ENCODE measurements around the gene SLC2A9.

The SLC2A9 gene

GRCh38 chr4:9880406-9881197 lies 140.7 kb downstream of the SLC2A9 start:
- no peak for DNase-seq

GRCh38 chr4:9877123-9877522 lies 144.2 kb downstream of the SLC2A9 start:
- no peak for DNase-seq

DNA sequence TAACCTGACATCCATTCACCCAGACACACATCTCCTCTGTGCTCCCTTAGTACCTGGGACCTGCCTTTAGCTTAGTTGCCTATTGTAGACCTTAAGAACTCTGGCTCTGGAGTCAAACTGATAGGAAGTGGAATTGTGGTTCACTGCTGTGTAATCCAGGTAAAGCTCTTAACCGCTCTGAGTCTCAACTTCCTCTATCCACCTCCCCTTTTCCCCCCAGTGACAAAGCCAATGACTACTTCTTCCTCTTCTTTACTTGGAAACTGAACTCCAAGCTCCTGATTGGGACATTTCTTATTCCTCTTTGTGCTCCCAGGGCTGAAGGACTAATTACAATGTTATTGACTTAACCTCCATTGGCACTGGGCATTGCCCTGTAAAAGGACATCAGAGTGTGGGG lies 145.8 kb downstream of the SLC2A9 start:
- DNase-seq, result no peak

DNA sequence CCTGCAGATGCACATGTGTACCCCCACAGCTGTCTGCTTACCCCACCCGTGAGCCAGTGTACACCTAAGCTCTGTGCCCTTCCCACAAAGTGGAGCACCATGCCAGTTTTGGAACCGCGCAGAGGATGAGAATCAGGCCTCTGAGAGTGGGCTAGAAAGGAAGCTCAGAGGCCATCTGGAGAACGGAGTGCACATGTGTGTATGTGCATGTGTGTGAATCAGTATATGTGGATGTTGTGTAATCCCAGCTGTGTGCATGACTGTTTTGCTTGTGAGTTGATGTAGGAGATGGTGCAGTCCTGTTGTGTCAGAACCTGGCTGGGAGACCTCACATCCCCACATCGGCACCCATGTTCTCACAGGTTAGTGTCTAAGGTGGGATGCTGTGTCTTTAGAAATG lies 146.9 kb downstream of the SLC2A9 start:
- no peak for DNase-seq

- DNase-seq, result no peak
Measured at GRCh38 chr4:9870165-9870790, 151.0 kb downstream of the SLC2A9 start.

GRCh38 chr4:9867751-9868425 lies 153.4 kb downstream of the SLC2A9 start:
- DNase-seq, result no peak

DNA sequence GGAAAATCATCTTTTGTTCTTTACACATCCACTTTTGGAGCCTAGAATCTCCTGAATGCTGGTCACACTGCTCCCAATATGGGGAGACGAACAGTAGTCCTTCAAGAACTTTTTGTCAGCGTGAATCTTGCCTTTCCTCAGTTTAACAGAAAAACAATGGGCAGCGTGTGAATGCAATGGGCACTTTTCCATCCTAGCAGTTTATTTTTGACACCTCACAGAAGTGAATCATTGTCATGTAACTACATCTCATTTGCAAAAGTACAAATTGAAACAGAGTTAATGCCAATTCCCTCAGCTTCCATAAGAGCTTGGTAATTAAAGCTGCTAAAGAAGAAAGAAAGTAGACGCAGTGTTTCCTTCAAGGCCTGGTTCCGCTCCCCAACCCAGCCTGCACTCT lies 154.4 kb downstream of the SLC2A9 start:
- no peak for DNase-seq

DNA sequence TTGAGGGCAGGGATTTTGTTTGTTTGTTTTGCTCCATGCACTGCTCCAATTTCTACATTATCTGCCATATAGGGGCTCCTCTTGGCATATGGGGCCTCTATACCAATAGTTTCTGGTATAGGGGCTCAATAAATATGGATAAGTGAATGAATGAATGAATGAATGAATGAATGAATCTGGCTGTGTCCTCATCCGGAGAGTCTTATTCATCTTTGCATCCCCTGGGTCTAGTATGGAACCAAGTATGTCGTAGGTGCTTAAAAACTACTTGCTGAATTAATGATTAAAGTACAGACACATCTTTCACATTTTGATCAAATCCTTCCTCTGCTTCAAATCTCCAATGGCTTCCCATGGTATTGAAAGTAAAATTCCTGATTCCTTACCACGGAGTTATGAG lies 159.7 kb downstream of the SLC2A9 start:
- DNase-seq, result no peak

- DNase-seq, result no peak
Measured at GRCh38 chr4:9859810-9860209, 161.5 kb downstream of the SLC2A9 start.

- no peak for DNase-seq
Measured at GRCh38 chr4:9849538-9849920, 171.8 kb downstream of the SLC2A9 start.

- no peak for DNase-seq
Measured at GRCh38 chr4:9847968-9848748, 173.1 kb downstream of the SLC2A9 start.

DNA sequence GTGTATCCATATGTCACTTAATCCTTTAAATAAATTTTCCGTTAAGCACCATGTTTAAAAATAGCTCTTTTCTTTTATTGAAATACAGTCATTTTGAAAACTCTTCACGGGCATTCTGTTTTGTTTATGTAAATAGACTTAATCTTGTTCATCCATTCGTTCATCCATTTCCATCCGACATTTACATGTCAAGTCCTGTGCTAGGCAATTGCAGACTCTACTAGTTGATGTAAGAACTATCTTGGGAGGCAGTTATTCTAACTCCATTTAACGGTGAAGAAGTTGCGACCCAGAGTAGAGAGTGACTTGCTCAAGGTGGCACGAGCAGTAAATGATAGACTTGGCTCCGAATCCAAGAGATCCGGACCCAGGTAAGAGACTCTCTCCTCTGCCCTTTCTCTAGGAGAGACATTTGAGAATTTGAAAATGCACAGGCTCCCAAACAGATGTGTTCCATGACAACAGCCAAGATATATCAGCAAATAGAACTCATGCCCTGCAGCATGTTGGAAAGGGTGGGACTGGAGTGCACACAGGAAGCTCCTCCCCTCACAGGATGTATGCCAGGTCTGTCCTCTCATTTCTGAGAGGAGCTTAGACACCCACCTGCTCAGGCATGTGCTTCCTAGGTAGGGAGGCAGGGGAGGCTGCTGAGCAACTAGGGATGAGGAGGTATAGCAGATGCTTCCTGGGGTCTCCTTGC lies 175.4 kb downstream of the SLC2A9 start:
- DNase-seq, result no peak

DNA sequence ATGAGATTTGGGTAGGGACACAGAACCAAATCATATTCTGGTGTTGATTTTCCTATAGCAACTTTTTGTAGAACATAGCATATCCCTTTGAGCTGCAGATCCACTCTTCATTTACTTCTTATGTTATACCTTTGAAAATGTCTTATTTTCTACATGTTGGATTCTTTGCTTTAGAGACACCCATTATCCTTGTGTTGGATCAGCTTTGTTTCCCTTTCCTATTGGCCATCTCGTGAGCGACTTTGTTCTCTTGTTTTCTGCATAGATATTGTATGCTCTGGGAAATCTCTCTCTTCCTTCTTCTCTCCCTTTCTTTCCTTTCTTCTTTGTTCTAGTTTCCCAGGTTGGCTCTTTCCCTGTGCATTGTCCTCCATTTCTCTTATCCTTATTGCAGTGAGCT lies 180.2 kb downstream of the SLC2A9 start:
- DNase-seq, result no peak

DNA sequence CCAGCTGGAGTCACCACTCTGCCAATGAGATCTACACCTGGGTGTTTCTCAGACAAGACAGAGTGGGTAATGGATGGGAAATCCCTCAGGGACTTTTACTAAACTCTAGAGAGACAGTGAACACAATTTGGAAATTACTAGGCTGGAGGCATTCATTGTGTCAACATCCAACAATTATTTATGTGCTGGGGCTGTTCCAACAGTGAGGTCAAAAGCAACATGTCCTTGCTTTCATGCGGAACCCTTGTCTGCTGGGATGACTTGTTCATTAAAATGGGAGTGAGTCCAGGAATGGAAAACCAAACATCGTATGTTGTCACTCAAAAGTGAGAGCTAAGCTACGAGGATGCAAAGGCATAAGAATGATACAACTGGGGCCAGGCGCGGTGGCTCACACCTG lies 185.9 kb downstream of the SLC2A9 start:
- no peak for DNase-seq

GRCh38 chr4:9833421-9833820 lies 187.9 kb downstream of the SLC2A9 start:
- no peak for DNase-seq

GRCh38 chr4:9832640-9833039 lies 188.7 kb downstream of the SLC2A9 start:
- DNase-seq, result no peak

- no peak for DNase-seq
Measured at GRCh38 chr4:9826551-9826950, 194.7 kb downstream of the SLC2A9 start.

GRCh38 chr4:9825049-9825448 lies 196.2 kb downstream of the SLC2A9 start:
- no peak for DNase-seq

GRCh38 chr4:9820343-9820742 lies 201.0 kb downstream of the SLC2A9 start:
- no peak for DNase-seq

DNA sequence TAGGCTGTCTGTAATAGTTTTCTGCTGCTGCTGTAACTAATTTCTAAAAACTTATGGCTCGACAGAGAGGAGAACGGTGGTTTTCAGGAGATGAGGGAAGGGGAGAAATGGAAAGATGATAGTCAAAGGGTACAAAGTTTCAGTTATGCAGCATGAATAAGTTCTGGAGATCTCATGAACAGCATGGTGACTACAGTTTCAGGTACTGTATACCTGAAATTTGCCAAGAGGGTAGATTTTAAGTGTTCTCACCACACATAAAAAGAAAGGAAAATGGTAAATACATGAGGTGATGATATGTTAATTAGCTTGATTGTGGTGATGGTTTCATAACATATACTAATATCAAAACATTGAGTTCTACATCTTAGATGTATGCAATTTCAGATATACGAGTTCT lies 205.0 kb downstream of the SLC2A9 start:
- no peak for DNase-seq

DNA sequence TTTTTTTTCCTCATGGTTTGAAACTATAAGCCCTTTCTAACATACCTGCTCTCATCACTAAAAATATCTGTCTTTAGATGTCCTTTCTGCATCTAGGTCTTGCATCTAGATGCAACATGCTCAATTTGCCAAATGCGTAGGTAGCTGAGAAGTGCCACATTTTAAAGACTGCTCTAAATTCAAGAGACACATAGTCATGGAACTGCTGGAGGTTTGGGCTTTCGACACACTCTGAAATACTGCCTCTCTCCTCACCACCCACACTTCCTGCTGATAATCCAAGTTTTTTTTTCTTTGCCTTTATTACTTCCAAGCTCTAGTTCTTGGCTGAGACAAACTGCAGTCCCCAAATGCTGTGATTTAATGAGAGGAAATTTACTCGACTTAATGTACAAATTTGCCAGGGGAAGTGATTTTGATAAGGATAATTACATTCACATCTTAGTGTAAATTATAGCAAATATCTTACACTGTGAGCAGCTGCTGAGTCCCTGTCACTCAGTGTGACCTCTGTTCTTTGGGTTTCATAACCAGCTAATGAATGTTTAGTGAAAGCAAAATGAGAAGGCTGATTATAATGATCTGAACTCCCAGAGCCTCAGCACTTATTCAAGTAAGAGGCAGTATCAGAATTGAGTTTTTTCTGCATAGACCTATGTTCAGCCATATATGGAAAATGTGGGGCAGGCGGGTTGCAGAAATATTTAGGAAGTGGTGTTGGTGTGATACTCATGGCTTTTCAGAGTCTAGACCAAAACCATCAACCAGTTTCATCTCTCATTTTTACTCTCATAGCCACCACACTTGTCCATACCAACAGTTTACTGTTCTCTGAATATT lies 208.6 kb downstream of the SLC2A9 start:
- DNase-seq, result no peak

DNA sequence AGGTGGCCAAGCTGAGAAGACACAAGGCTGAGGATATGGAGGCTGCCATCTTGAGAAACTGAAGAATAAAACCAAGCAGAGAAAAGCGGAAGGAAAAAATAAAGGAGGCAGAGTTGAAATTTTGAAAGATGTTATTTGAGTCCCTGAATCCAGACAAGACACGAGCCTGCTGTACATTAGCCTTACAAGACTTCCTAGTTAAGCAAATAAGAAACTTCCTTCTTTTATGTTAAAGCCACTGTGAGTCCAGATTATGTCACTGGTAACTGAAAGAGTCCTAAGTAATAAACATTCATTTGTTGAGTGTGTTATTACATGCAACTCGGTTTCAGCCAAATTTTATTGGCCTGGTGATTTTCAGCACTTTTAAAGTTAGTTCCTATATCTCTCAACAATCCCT lies 209.5 kb downstream of the SLC2A9 start:
- no peak for DNase-seq

All from stimulated activated CD4-positive, alpha-beta T cell treated with anti-CD3 and anti-CD28 coated beads, Interleukin-4, amount 100 ng/mL, for 24 hours (primary cell).